ENCODE measurements around the gene STUM. TPM values are rescaled to one million over a fixed set of nuclear protein-coding genes. Genes with fewer than 3 reads are reported as not detected.

The STUM gene
- total and polyA plus RNA-seq, 2 of the 8 experiments (the other 6 are each of a cell fraction or from before 2014, with no cell fraction given): 0.76 to 1.2 TPM

GRCh38 chr1:226628612-226629155 is 80.1 kb downstream of the STUM start:
- Histone ChIP-seq H3K9ac (replicated peaks in 1 of 4; ENCODE audit: extremely low read depth in 1 of 4, low read depth in 3 of 4, low read length in 3 of 4) (no peak overlapping the region), H2BK120ac (replicated peaks; ENCODE audit: low read depth, low read length) (no peak overlapping the region), H3K4me3 (ENCODE audit: extremely low read depth in 1 of 4, insufficient read depth in 2 of 4, low read depth in 3 of 4, low read length in 4 of 4) (no peak overlapping the region), H2BK12ac (ENCODE audit: low read depth, low read length) (no peak overlapping the region), H3K23ac (ENCODE audit: insufficient read length) (no peak overlapping the region), H4K8ac (ENCODE audit: extremely low read depth, insufficient read depth, low read length) (no peak overlapping the region), H3K9me3 (ENCODE audit: insufficient read depth in 2 of 2, low read depth in 1 of 2, low read length in 1 of 2) (0 out of 4 replicates have a peak, but pooled peaks cover 0 to 4% of the 10 kb centered on the region in 2 experiments), H3K4ac (replicated peaks; ENCODE audit: insufficient read length, low read depth, low read length) (no peak overlapping the region), H2AFZ (ENCODE audit: low read length) (no peak overlapping the region), H4K91ac (replicated peaks; ENCODE audit: insufficient read length, low read length) (no peak overlapping the region), H3K18ac (ENCODE audit: extremely low read depth, low read length) (no peak overlapping the region), H4K20me1 (replicated peaks in 1 of 2; ENCODE audit: control insufficient read depth in 1 of 2, insufficient read depth in 2 of 2, low read length in 2 of 2) (no peaks in the 10 kb centered on the region), H3K56ac (replicated peaks; ENCODE audit: insufficient read length, low read depth, low read length) (no peak overlapping the region), H3K27ac (ENCODE audit: low read depth, low read length) (no peak overlapping the region), H3K4me2 (ENCODE audit: insufficient read depth in 1 of 2, low read depth in 2 of 2, low read length in 2 of 2) (no peak overlapping the region), H3K4me1 (replicated peaks in 1 of 4; ENCODE audit: control insufficient read depth in 3 of 4, insufficient read depth in 4 of 4, low read length in 3 of 4) (no peaks in the 10 kb centered on the region), H3K27me3 (replicated peaks in 1 of 4; ENCODE audit: control insufficient read depth in 3 of 4, extremely low read depth in 1 of 4, insufficient read depth in 3 of 4, low read length in 3 of 4) (peaks cover 0 to 10% (median 10%) of the 10 kb centered on the region in 4 experiments; a peak in 6 of 7 replicates), H3K79me2 (ENCODE audit: control insufficient read depth in 1 of 2, insufficient read depth in 2 of 2, low read length in 2 of 2) (no peaks in the 10 kb centered on the region), H2BK15ac (ENCODE audit: low read length) (no peak overlapping the region), H3K14ac (ENCODE audit: insufficient read length) (no peak overlapping the region), H3K23me2 (ENCODE audit: low read depth, low read length) (no peaks in the 10 kb centered on the region), H2AK5ac (ENCODE audit: low read depth, low read length) (no peak overlapping the region), H2BK20ac (ENCODE audit: low read length) (no peak overlapping the region), H4K5ac (ENCODE audit: insufficient read length, low read depth, low read length) (no peak overlapping the region), H2BK5ac (ENCODE audit: low read depth, low read length) (no peak overlapping the region), H3K79me1 (ENCODE audit: low read depth, low read length) (no peaks in the 10 kb centered on the region), H3K36me3 (ENCODE audit: control insufficient read depth in 2 of 4, insufficient read depth in 4 of 4, low read length in 3 of 4) (no peaks in the 10 kb centered on the region)
- ChIA-PET CTCF (ENCODE audit: partially characterized antibody) (interaction anchor here (0.5 to 14.1 kb wide), 8 partner anchors 9 to 198 kb away, joined by 3 to 184 read pairs (median 3); no protein-coding TSS in a partner anchor), POLR2A (ENCODE audit: partially characterized antibody) (no interaction called here)
- 89% methylated on average over 10 of the region's 10 CpGs; no CpG with 5 or more reads in 1 of the 2 experiments for WGBS, 2 experiments (ENCODE audit: extremely low coverage in 1 of 2, insufficient coverage in 1 of 2, insufficient read length in 1 of 2, insufficient replicate concordance in 2 of 2, low coverage in 1 of 2, low lambda C conversion rate in 2 of 2, missing lambda C conversion rate in 1 of 2)
- DNase-seq (ENCODE audit: low read depth in 1 of 2, low spot score in 2 of 2) (no peak), FAIRE-seq (no peak)
- TF ChIP-seq BACH1 (IDR thresholded peaks at IDR 0.05; ENCODE audit: low read length) (no peak), SIX5 (IDR thresholded peaks at IDR 0.05; ENCODE audit: low read depth, low read length) (no peak), ATF3 (IDR thresholded peaks at IDR 0.05; ENCODE audit: insufficient read depth, low read depth, low read length) (no peak), YY1 (IDR thresholded peaks at IDR 0.05; ENCODE audit: low read depth, low read length) (no peak), CHD1 (IDR thresholded peaks at IDR 0.05; ENCODE audit: low read depth, low read length) (no peak), RBBP5 (IDR thresholded peaks at IDR 0.05; ENCODE audit: borderline replicate concordance, low read depth, low read length) (no peak), ASH2L (IDR thresholded peaks at IDR 0.05; ENCODE audit: low read length) (no peak), SP2 (IDR thresholded peaks at IDR 0.05; ENCODE audit: low read length) (no peak), CTBP2 (IDR thresholded peaks at IDR 0.05; ENCODE audit: borderline replicate concordance, insufficient read depth, insufficient read length, low read length) (no peak), EZH2 (IDR thresholded peaks at IDR 0.05; ENCODE audit: low read depth, low read length, severe bottlenecking) (no peak)
- TF ChIP-seq, protein P1, sequence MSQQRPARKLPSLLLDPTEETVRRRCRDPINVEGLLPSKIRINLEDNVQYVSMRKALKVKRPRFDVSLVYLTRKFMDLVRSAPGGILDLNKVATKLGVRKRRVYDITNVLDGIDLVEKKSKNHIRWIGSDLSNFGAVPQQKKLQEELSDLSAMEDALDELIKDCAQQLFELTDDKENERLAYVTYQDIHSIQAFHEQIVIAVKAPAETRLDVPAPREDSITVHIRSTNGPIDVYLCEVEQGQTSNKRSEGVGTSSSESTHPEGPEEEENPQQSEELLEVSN (IDR thresholded peaks at IDR 0.05): no peak
- TF ChIP-seq, protein P2, sequence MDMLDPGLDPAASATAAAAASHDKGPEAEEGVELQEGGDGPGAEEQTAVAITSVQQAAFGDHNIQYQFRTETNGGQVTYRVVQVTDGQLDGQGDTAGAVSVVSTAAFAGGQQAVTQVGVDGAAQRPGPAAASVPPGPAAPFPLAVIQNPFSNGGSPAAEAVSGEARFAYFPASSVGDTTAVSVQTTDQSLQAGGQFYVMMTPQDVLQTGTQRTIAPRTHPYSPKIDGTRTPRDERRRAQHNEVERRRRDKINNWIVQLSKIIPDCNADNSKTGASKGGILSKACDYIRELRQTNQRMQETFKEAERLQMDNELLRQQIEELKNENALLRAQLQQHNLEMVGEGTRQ (IDR thresholded peaks at IDR 0.05; ENCODE audit: low read length): no peak

All from H1 (cell line).